Neural cell (in vitro differentiated cells): ENCODE data around the gene PHF23. TPM values are rescaled to one million over a fixed set of nuclear protein-coding genes. Genes with fewer than 3 reads are reported as not detected.
A peak's percentile ranks its signal among the peaks of the same experiment; 100 is the strongest.

Source experiments
- H2AFZ ChIP-seq: fragments of 200-600, 300-800 bp; sonication (generic), shearing (Covaris generic); 2 replicates; pipeline ENCODE4 v1.6.0; 2014; ENCODE audit warnings: low read depth, mild to moderate bottlenecking, antibody characterized with exemption, low read length, moderate library complexity
- H3F3A ChIP-seq: fragments of 200-600 bp; shearing (Covaris generic); 2 replicates; pipeline ENCODE4 v1.6.1; 2016; ENCODE audit warnings: mild to moderate bottlenecking, moderate library complexity, mixed read lengths, antibody characterized with exemption, low read length; ENCODE audit not compliant: insufficient read depth, poor library complexity, severe bottlenecking
- H3K27ac ChIP-seq: fragments of 200-600, 300-800 bp; sonication (generic), shearing (Covaris generic); 2 replicates; pipeline ENCODE4 v1.5.1; 2014; ENCODE audit warnings: mild to moderate bottlenecking, low read length, moderate library complexity
- H3K27me3 ChIP-seq: fragments of 300-800, 200-600 bp; sonication (generic), shearing (Covaris generic); 2 replicates; pipeline ENCODE4 v1.6.0; 2014; ENCODE audit warnings: mild to moderate bottlenecking, low read depth, low read length, moderate library complexity; ENCODE audit not compliant: insufficient read depth
- H3K36me3 ChIP-seq: fragments of 300-800, 200-600 bp; sonication (generic), shearing (Covaris generic); 2 replicates; pipeline ENCODE4 v1.5.1; 2014; ENCODE audit warnings: mild to moderate bottlenecking, antibody characterized with exemption, low read length, moderate library complexity; ENCODE audit not compliant: insufficient read depth
- H3K4me2 ChIP-seq: fragments of 300-800, 200-600 bp; sonication (generic), shearing (Covaris generic); 2 replicates; pipeline ENCODE4 v1.6.0; 2014; ENCODE audit warnings: mild to moderate bottlenecking, low read length
- H3K4me3 ChIP-seq: fragments of 300-800, 200-600 bp; sonication (generic), shearing (Covaris generic); 2 replicates; pipeline ENCODE4 v1.5.1; 2014; ENCODE audit warnings: mild to moderate bottlenecking, low read length, moderate library complexity
- H3K79me2 ChIP-seq: fragments of 200-600 bp; shearing (Covaris generic); replicated peaks from 2 replicates; pipeline ENCODE4 v1.6.0; 2014; ENCODE audit warnings: mild to moderate bottlenecking, low read length, moderate library complexity; ENCODE audit not compliant: insufficient read depth
- H3K9ac ChIP-seq: fragments of 300-800, 200-600 bp; sonication (generic), shearing (Covaris generic); 2 replicates; pipeline ENCODE4 v1.6.1; 2016; ENCODE audit warnings: mild to moderate bottlenecking, low read length, mixed read lengths
- H3K9me2 ChIP-seq: fragments of 200-600 bp; shearing (Covaris generic); 2 replicates; pipeline ENCODE4 v1.6.1; 2016; ENCODE audit warnings: mild to moderate bottlenecking, low read length, mixed read lengths; ENCODE audit not compliant: insufficient read depth
- H3K9me3 ChIP-seq: fragments of 200-600, 300-800 bp; sonication (generic), shearing (Covaris generic); 2 replicates; pipeline ENCODE4 v1.6.1; 2016; ENCODE audit warnings: mild to moderate bottlenecking, mixed run types, low read length, moderate library complexity, mixed read lengths
- H4K20me1 ChIP-seq: fragments of 200-600 bp; shearing (Covaris generic); 2 replicates; pipeline ENCODE4 v1.6.1; 2016; ENCODE audit warnings: mild to moderate bottlenecking, mixed run types; ENCODE audit not compliant: insufficient read depth
- EP300 ChIP-seq: fragments of 450-650 bp; conservative IDR thresholded peaks from 2 replicates; pipeline ENCODE4 v1.6.1; 2014; ENCODE audit warnings: antibody characterized with exemption, mild to moderate bottlenecking, moderate library complexity; ENCODE audit not compliant: poor library complexity, severe bottlenecking
- EZH2 ChIP-seq: fragments of 200-600, 300-800 bp; shearing (Covaris generic), sonication (generic); IDR thresholded peaks from 2 replicates; pipeline ENCODE4 v1.6.1; 2014; ENCODE audit warnings: antibody characterized with exemption, low read length, borderline replicate concordance, mild to moderate bottlenecking; ENCODE audit not compliant: insufficient read depth, poor library complexity, severe bottlenecking
- MXI1 ChIP-seq: fragments of 450-650 bp; conservative IDR thresholded peaks from 2 replicates; pipeline ENCODE4 v1.6.1; 2014; ENCODE audit warnings: antibody characterized with exemption, mild to moderate bottlenecking; ENCODE audit not compliant: poor library complexity, severe bottlenecking
- POLR2AphosphoS5 ChIP-seq: IDR thresholded peaks from 2 replicates; pipeline ENCODE4 v1.6.1; 2012
- RAD21 ChIP-seq: fragments of 450-650 bp; conservative IDR thresholded peaks from 2 replicates; pipeline ENCODE4 v1.6.1; 2014; ENCODE audit warnings: antibody characterized with exemption, mild to moderate bottlenecking, moderate library complexity
- SMC3 ChIP-seq: fragments of 450-650 bp; conservative IDR thresholded peaks from 2 replicates; pipeline ENCODE4 v1.6.1; 2014; ENCODE audit warnings: antibody characterized with exemption, mild to moderate bottlenecking, moderate library complexity; ENCODE audit not compliant: poor library complexity
- TAF1 ChIP-seq: IDR thresholded peaks from 2 replicates; pipeline ENCODE4 v1.6.1; 2012; ENCODE audit warnings: low read depth
- polyA plus RNA-seq: library from polyadenylated mRNA; depleted of rRNA; stranded (reverse); fragments of >200 nt; gene quantifications from 2 replicates; pipeline ENCODE4 v1.2.3, GENCODE V29; 2014
- TF ChIP-seq, protein P1 (sequence below): fragments of 450-650 bp; IDR thresholded peaks from 2 replicates; pipeline ENCODE4 v1.5.1; 2014; ENCODE audit warnings: antibody characterized with exemption, mild to moderate bottlenecking, moderate library complexity; ENCODE audit not compliant: poor library complexity, severe bottlenecking
- TF ChIP-seq, protein P2 (sequence below): IDR thresholded peaks from 2 replicates; pipeline ENCODE4 v1.6.1; 2012; ENCODE audit warnings: borderline replicate concordance

Gene PHF23
- polyA plus RNA-seq, 1 donor from 2014 or later, result 55.7 TPM

DNA sequence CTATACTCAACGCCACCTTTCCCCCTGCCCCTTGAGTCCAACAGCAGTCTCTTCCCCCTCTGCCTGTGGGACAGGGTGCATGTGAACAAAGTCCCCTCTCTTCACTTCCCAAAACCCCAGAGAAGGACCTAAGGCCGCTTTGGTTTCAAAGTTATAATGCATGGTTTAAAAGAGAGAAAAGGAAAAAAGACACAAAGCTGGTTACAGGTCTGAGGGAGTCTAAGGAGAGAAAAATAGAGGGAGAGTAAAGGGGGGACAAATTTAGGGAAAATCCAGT lies 4.1 kb upstream of the PHF23 start:
- no peaks in the 10 kb centered on the region for H3K9me2 ChIP-seq
- peaks cover 47% of the 10 kb centered on the region for H3K79me2 ChIP-seq
- peak overlapping the region; percentile 99 for H3K9ac ChIP-seq
- H3K4me2 ChIP-seq, result peak overlapping the region; percentile 86
- no peak for TF ChIP-seq TAF1
- TF ChIP-seq EZH2, result no peak
- TF ChIP-seq, protein P1, sequence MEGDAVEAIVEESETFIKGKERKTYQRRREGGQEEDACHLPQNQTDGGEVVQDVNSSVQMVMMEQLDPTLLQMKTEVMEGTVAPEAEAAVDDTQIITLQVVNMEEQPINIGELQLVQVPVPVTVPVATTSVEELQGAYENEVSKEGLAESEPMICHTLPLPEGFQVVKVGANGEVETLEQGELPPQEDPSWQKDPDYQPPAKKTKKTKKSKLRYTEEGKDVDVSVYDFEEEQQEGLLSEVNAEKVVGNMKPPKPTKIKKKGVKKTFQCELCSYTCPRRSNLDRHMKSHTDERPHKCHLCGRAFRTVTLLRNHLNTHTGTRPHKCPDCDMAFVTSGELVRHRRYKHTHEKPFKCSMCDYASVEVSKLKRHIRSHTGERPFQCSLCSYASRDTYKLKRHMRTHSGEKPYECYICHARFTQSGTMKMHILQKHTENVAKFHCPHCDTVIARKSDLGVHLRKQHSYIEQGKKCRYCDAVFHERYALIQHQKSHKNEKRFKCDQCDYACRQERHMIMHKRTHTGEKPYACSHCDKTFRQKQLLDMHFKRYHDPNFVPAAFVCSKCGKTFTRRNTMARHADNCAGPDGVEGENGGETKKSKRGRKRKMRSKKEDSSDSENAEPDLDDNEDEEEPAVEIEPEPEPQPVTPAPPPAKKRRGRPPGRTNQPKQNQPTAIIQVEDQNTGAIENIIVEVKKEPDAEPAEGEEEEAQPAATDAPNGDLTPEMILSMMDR, result no peak
- no peak for TF ChIP-seq RAD21
- no peak for TF ChIP-seq SMC3
- TF ChIP-seq EP300, result no peak
- H4K20me1 ChIP-seq, result no peaks in the 10 kb centered on the region
- no peaks in the 10 kb centered on the region for H3K9me3 ChIP-seq
- no peaks in the 10 kb centered on the region for H3K36me3 ChIP-seq
- H3F3A ChIP-seq, result no peaks in the 10 kb centered on the region
- peak overlapping the region; percentile 99 for H3K27ac ChIP-seq
- peak overlapping the region; percentile 75 for H3K4me3 ChIP-seq
- peak overlapping the region; percentile 34 for H2AFZ ChIP-seq
- no peaks in the 10 kb centered on the region for H3K27me3 ChIP-seq

DNA sequence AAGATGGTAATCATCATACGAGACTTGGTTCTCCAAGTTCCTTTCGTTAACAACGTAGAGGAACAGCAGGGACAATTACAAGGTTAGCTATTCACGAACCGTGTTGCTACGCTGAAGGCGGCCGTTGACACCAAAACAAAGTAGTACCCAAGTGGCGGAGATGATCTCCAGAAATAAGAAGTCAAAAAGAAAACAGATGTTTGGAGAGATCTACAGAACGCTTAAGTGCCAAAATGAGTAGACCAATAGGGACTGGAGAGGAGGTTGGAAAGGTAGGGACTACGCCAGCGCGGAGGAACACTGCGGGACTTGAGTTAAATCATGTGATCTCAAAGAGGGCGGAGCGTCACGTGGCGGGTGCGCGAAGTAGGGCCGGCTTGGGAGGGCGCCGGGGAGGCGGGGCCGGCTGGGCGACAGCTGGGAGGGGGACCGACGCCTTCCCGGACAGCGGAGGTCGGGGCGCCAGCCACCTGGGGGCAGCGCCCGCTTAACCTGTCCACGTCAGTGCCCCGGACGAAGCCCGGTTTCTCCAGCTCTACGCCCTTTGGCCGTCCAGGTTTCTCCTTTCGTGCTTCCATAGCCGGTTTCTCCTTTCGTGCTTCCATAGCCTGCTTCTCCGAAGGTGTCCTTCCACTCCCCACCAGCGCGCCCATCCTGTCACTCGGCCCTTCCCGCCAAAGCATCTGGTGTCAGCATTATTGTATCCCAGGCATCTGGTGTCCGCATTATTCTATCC lies 3.6 kb upstream of the PHF23 start:
- H3K9me3 ChIP-seq, result no peaks in the 10 kb centered on the region
- H4K20me1 ChIP-seq, result no peaks in the 10 kb centered on the region
- H3K4me2 ChIP-seq, result peak overlapping the region; percentile 86
- H3K27me3 ChIP-seq, result no peaks in the 10 kb centered on the region
- peak overlapping the region; percentile 35 for H2AFZ ChIP-seq
- peak overlapping the region; percentile 99 for H3K27ac ChIP-seq
- peaks cover 44% of the 10 kb centered on the region for H3K79me2 ChIP-seq
- TF ChIP-seq EZH2 (no peak), RAD21 (peak; percentile 39), EP300 (peak; percentile 71), SMC3 (peak; percentile 51), POLR2AphosphoS5 (peak; percentile 83), MXI1 (peak; percentile 51)
- TF ChIP-seq, protein P1, result peak; percentile 30
- TF ChIP-seq, protein P2, sequence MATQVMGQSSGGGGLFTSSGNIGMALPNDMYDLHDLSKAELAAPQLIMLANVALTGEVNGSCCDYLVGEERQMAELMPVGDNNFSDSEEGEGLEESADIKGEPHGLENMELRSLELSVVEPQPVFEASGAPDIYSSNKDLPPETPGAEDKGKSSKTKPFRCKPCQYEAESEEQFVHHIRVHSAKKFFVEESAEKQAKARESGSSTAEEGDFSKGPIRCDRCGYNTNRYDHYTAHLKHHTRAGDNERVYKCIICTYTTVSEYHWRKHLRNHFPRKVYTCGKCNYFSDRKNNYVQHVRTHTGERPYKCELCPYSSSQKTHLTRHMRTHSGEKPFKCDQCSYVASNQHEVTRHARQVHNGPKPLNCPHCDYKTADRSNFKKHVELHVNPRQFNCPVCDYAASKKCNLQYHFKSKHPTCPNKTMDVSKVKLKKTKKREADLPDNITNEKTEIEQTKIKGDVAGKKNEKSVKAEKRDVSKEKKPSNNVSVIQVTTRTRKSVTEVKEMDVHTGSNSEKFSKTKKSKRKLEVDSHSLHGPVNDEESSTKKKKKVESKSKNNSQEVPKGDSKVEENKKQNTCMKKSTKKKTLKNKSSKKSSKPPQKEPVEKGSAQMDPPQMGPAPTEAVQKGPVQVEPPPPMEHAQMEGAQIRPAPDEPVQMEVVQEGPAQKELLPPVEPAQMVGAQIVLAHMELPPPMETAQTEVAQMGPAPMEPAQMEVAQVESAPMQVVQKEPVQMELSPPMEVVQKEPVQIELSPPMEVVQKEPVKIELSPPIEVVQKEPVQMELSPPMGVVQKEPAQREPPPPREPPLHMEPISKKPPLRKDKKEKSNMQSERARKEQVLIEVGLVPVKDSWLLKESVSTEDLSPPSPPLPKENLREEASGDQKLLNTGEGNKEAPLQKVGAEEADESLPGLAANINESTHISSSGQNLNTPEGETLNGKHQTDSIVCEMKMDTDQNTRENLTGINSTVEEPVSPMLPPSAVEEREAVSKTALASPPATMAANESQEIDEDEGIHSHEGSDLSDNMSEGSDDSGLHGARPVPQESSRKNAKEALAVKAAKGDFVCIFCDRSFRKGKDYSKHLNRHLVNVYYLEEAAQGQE, result no peak
- no peaks in the 10 kb centered on the region for H3K36me3 ChIP-seq
- no peaks in the 10 kb centered on the region for H3F3A ChIP-seq
- H3K9me2 ChIP-seq, result no peaks in the 10 kb centered on the region
- peak overlapping the region; percentile 75 for H3K4me3 ChIP-seq
- H3K9ac ChIP-seq, result peak overlapping the region; percentile 99
